Measurements from ENCODE around the gene SAMMSON.

Gene SAMMSON

GRCh38 chr3:70028361-70028760 is 28.8 kb downstream of the SAMMSON start:
- Histone ChIP-seq H3K36me3 (ENCODE audit: control insufficient read depth, insufficient read depth, low read length) (no peaks in the 10 kb centered on the region), H3K9me3 (ENCODE audit: control insufficient read depth, low read length) (no peaks in the 10 kb centered on the region), H3K27me3 (ENCODE audit: control insufficient read depth, insufficient read depth, low read length) (no peaks in the 10 kb centered on the region), H3K9ac (ENCODE audit: low read length) (no peak overlapping the region), H3K4me1 (ENCODE audit: control insufficient read depth, insufficient read depth, low read length) (no peaks in the 10 kb centered on the region), H3K4me3 (ENCODE audit: low read length) (no peak overlapping the region)

GRCh38 chr3:70038693-70039092 is 39.2 kb downstream of the SAMMSON start:
- no peaks in the 10 kb centered on the region for H3K4me1 ChIP-seq (ENCODE audit: control insufficient read depth, insufficient read depth, low read length)
- H3K27me3 ChIP-seq (ENCODE audit: control insufficient read depth, insufficient read depth, low read length): no peaks in the 10 kb centered on the region
- H3K9ac ChIP-seq (ENCODE audit: low read length): no peak overlapping the region
- no peaks in the 10 kb centered on the region for H3K36me3 ChIP-seq (ENCODE audit: control insufficient read depth, insufficient read depth, low read length)
- H3K9me3 ChIP-seq (ENCODE audit: control insufficient read depth, low read length): no peaks in the 10 kb centered on the region
- no peak overlapping the region for H3K4me3 ChIP-seq (ENCODE audit: low read length)

- H3K27me3 ChIP-seq (ENCODE audit: control insufficient read depth, insufficient read depth, low read length): no peaks in the 10 kb centered on the region
- H3K36me3 ChIP-seq (ENCODE audit: control insufficient read depth, insufficient read depth, low read length): no peaks in the 10 kb centered on the region
- no peaks in the 10 kb centered on the region for H3K4me1 ChIP-seq (ENCODE audit: control insufficient read depth, insufficient read depth, low read length)
- H3K9ac ChIP-seq (ENCODE audit: low read length): no peak overlapping the region
- H3K4me3 ChIP-seq (ENCODE audit: low read length): no peak overlapping the region
- H3K9me3 ChIP-seq (ENCODE audit: control insufficient read depth, low read length): no peaks in the 10 kb centered on the region
These were observed 40.9 kb downstream of the SAMMSON start for GRCh38 chr3:70040386-70040785.

GRCh38 chr3:70042641-70043040 is 43.1 kb downstream of the SAMMSON start:
- Histone ChIP-seq H3K27me3 (ENCODE audit: control insufficient read depth, insufficient read depth, low read length) (no peaks in the 10 kb centered on the region), H3K4me1 (ENCODE audit: control insufficient read depth, insufficient read depth, low read length) (no peaks in the 10 kb centered on the region), H3K4me3 (ENCODE audit: low read length) (no peak overlapping the region), H3K36me3 (ENCODE audit: control insufficient read depth, insufficient read depth, low read length) (no peaks in the 10 kb centered on the region), H3K9me3 (ENCODE audit: control insufficient read depth, low read length) (no peaks in the 10 kb centered on the region), H3K9ac (ENCODE audit: low read length) (no peak overlapping the region)

GRCh38 chr3:70049761-70050160 is 50.2 kb downstream of the SAMMSON start:
- Histone ChIP-seq H3K27me3 (ENCODE audit: control insufficient read depth, insufficient read depth, low read length) (no peaks in the 10 kb centered on the region), H3K9me3 (ENCODE audit: control insufficient read depth, low read length) (no peaks in the 10 kb centered on the region), H3K36me3 (ENCODE audit: control insufficient read depth, insufficient read depth, low read length) (no peaks in the 10 kb centered on the region), H3K4me3 (ENCODE audit: low read length) (no peak overlapping the region), H3K4me1 (ENCODE audit: control insufficient read depth, insufficient read depth, low read length) (no peaks in the 10 kb centered on the region), H3K9ac (ENCODE audit: low read length) (no peak overlapping the region)

- H3K9me3 ChIP-seq (ENCODE audit: control insufficient read depth, low read length): no peaks in the 10 kb centered on the region
- H3K27me3 ChIP-seq (ENCODE audit: control insufficient read depth, insufficient read depth, low read length): no peaks in the 10 kb centered on the region
- no peak overlapping the region for H3K9ac ChIP-seq (ENCODE audit: low read length)
- H3K4me1 ChIP-seq (ENCODE audit: control insufficient read depth, insufficient read depth, low read length): no peaks in the 10 kb centered on the region
- H3K4me3 ChIP-seq (ENCODE audit: low read length): no peak overlapping the region
- no peaks in the 10 kb centered on the region for H3K36me3 ChIP-seq (ENCODE audit: control insufficient read depth, insufficient read depth, low read length)
These were observed 53.8 kb downstream of the SAMMSON start for GRCh38 chr3:70053293-70053692.

GRCh38 chr3:70056081-70056480 is 56.5 kb downstream of the SAMMSON start:
- Histone ChIP-seq H3K36me3 (ENCODE audit: control insufficient read depth, insufficient read depth, low read length) (no peaks in the 10 kb centered on the region), H3K27me3 (ENCODE audit: control insufficient read depth, insufficient read depth, low read length) (no peaks in the 10 kb centered on the region), H3K9ac (ENCODE audit: low read length) (no peak overlapping the region), H3K4me1 (ENCODE audit: control insufficient read depth, insufficient read depth, low read length) (no peaks in the 10 kb centered on the region), H3K4me3 (ENCODE audit: low read length) (no peak overlapping the region), H3K9me3 (ENCODE audit: control insufficient read depth, low read length) (no peaks in the 10 kb centered on the region)

GRCh38 chr3:70057426-70057825 is 57.9 kb downstream of the SAMMSON start:
- no peaks in the 10 kb centered on the region for H3K27me3 ChIP-seq (ENCODE audit: control insufficient read depth, insufficient read depth, low read length)
- no peaks in the 10 kb centered on the region for H3K4me1 ChIP-seq (ENCODE audit: control insufficient read depth, insufficient read depth, low read length)
- no peaks in the 10 kb centered on the region for H3K36me3 ChIP-seq (ENCODE audit: control insufficient read depth, insufficient read depth, low read length)
- no peak overlapping the region for H3K9ac ChIP-seq (ENCODE audit: low read length)
- H3K4me3 ChIP-seq (ENCODE audit: low read length): no peak overlapping the region
- no peaks in the 10 kb centered on the region for H3K9me3 ChIP-seq (ENCODE audit: control insufficient read depth, low read length)

- Histone ChIP-seq H3K9ac (ENCODE audit: low read length) (no peak overlapping the region), H3K4me3 (ENCODE audit: low read length) (no peak overlapping the region), H3K27me3 (ENCODE audit: control insufficient read depth, insufficient read depth, low read length) (peaks cover 12% of the 10 kb centered on the region), H3K9me3 (ENCODE audit: control insufficient read depth, low read length) (no peaks in the 10 kb centered on the region), H3K36me3 (ENCODE audit: control insufficient read depth, insufficient read depth, low read length) (no peaks in the 10 kb centered on the region), H3K4me1 (ENCODE audit: control insufficient read depth, insufficient read depth, low read length) (no peaks in the 10 kb centered on the region)
These were observed 61.6 kb downstream of the SAMMSON start for GRCh38 chr3:70061096-70061495.

- no peaks in the 10 kb centered on the region for H3K9me3 ChIP-seq (ENCODE audit: control insufficient read depth, low read length)
- H3K36me3 ChIP-seq (ENCODE audit: control insufficient read depth, insufficient read depth, low read length): no peaks in the 10 kb centered on the region
- peaks cover 20% of the 10 kb centered on the region for H3K27me3 ChIP-seq (ENCODE audit: control insufficient read depth, insufficient read depth, low read length)
- no peak overlapping the region for H3K9ac ChIP-seq (ENCODE audit: low read length)
- H3K4me1 ChIP-seq (ENCODE audit: control insufficient read depth, insufficient read depth, low read length): no peaks in the 10 kb centered on the region
- no peak overlapping the region for H3K4me3 ChIP-seq (ENCODE audit: low read length)
These were observed 64.8 kb downstream of the SAMMSON start for GRCh38 chr3:70064194-70064779.

- no peaks in the 10 kb centered on the region for H3K36me3 ChIP-seq (ENCODE audit: control insufficient read depth, insufficient read depth, low read length)
- H3K4me3 ChIP-seq (ENCODE audit: low read length): no peak overlapping the region
- H3K27me3 ChIP-seq (ENCODE audit: control insufficient read depth, insufficient read depth, low read length): peaks cover 20% of the 10 kb centered on the region
- no peaks in the 10 kb centered on the region for H3K4me1 ChIP-seq (ENCODE audit: control insufficient read depth, insufficient read depth, low read length)
- H3K9me3 ChIP-seq (ENCODE audit: control insufficient read depth, low read length): no peaks in the 10 kb centered on the region
- no peak overlapping the region for H3K9ac ChIP-seq (ENCODE audit: low read length)
These were observed 66.2 kb downstream of the SAMMSON start for GRCh38 chr3:70065696-70066253.

GRCh38 chr3:70067860-70068521 is 68.5 kb downstream of the SAMMSON start:
- Histone ChIP-seq H3K9ac (ENCODE audit: low read length) (no peak overlapping the region), H3K4me1 (ENCODE audit: control insufficient read depth, insufficient read depth, low read length) (no peaks in the 10 kb centered on the region), H3K4me3 (ENCODE audit: low read length) (no peak overlapping the region), H3K27me3 (ENCODE audit: control insufficient read depth, insufficient read depth, low read length) (peaks cover 32% of the 10 kb centered on the region), H3K36me3 (ENCODE audit: control insufficient read depth, insufficient read depth, low read length) (no peaks in the 10 kb centered on the region), H3K9me3 (ENCODE audit: control insufficient read depth, low read length) (no peaks in the 10 kb centered on the region)

Data from mucosa of stomach (tissue), 1 donor.